RWPE2 (cell line): ENCODE data around the gene VAV3.
"Not testable (repeated sequence)": the region's sequence is repeated elsewhere in the genome, so short reads cannot be mapped to it uniquely, and the experiment has no call there.

Experiments
- ATAC-seq: fragments of 200-7000 bp; cut with Tn5 transposase; 3 replicates; pipeline ENCODE4 v1.9.1; 2021; ENCODE audit warnings: low read depth
- DNase-seq: peaks from one replicate; pipeline ENCODE4 v3.0.0-alpha.2; 2020; ENCODE audit warnings: low spot score
- H3K27ac ChIP-seq: fragments of 450-650 bp; 2 replicates; pipeline ENCODE4 v1.5.1; 2017; ENCODE audit warnings: mild to moderate bottlenecking; ENCODE audit not compliant: poor library complexity, severe bottlenecking
- H3K27me3 ChIP-seq: fragments of 250-450 bp; sonication (Bioruptor Pico); 2 replicates; pipeline ENCODE4 v1.5.1; 2021; ENCODE audit warnings: mild to moderate bottlenecking, moderate library complexity; ENCODE audit not compliant: insufficient read depth, poor library complexity, severe bottlenecking
- H3K36me3 ChIP-seq: fragments of 250-450 bp; sonication (Bioruptor Pico); 2 replicates; pipeline ENCODE4 v1.5.1; 2020; ENCODE audit warnings: low read depth, mild to moderate bottlenecking, moderate library complexity
- H3K4me1 ChIP-seq: fragments of 250-450 bp; sonication (Bioruptor Pico); 2 replicates; pipeline ENCODE4 v1.5.1; 2021; ENCODE audit warnings: mild to moderate bottlenecking, moderate library complexity; ENCODE audit not compliant: insufficient read depth, poor library complexity, severe bottlenecking
- H3K4me3 ChIP-seq: fragments of 250-450 bp; sonication (Bioruptor Pico); 2 replicates; pipeline ENCODE4 v1.5.1; 2021; ENCODE audit warnings: mild to moderate bottlenecking, moderate library complexity; ENCODE audit not compliant: severe bottlenecking
- H3K9me3 ChIP-seq: fragments of 250-450 bp; sonication (Bioruptor Pico); 2 replicates; pipeline ENCODE4 v1.5.1; 2021; ENCODE audit warnings: mild to moderate bottlenecking, moderate library complexity; ENCODE audit not compliant: severe bottlenecking
- CTCF ChIP-seq: fragments of 450-650 bp; IDR thresholded peaks from one replicate; pipeline ENCODE4 v1.5.1; 2017; ENCODE audit warnings: mild to moderate bottlenecking, moderate library complexity; ENCODE audit not compliant: poor library complexity, severe bottlenecking

VAV3 gene

DNA sequence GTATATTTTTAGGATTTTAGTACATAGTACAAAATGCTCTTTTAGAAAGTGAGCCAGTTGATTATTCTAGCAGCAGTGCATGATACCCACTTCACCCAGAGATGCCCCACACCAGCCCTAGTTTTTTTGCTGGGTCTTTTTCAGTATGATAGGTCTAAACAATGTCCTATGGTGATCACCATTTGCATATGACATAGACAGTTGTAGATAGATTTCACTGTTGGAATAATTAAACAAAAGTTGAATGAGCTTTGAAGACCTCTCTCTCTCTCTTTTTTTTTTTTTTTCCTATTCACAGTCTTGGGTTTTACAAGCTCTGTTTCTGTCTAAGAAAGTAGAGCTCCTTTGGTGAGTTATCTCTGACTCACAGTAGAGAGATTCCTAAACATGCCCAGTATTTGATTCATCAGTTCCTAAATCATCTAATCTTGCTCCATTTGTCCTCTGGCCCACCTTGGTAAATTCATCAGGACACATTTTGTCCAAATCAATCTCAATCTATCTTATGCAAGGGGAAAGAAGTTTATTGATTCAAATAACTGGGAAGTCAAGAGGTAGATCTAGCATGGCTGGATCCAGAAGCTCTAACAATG lies 44.7 kb upstream of the VAV3 start:
- H3K27me3 ChIP-seq: no peaks in the 10 kb centered on the region
- no peak overlapping the region for H3K4me3 ChIP-seq
- peak overlapping the region; percentile 57 for H3K27ac ChIP-seq
- no peaks in the 10 kb centered on the region for H3K36me3 ChIP-seq
- peak; percentile 97 for ATAC-seq
- DNase-seq: no peak
- no peak for TF ChIP-seq CTCF
- H3K9me3 ChIP-seq: no peaks in the 10 kb centered on the region
- H3K4me1 ChIP-seq: peaks cover 26% of the 10 kb centered on the region

- peak; percentile 57 for ATAC-seq
These were observed 42.6 kb upstream of the VAV3 start for GRCh38 chr1:108007531-108007930.

GRCh38 chr1:108007070-108007469 lies 42.1 kb upstream of the VAV3 start:
- Histone ChIP-seq H3K4me1 (peaks cover 26% of the 10 kb centered on the region), H3K9me3 (no peaks in the 10 kb centered on the region), H3K4me3 (no peak overlapping the region), H3K27ac (no peak overlapping the region), H3K36me3 (no peaks in the 10 kb centered on the region), H3K27me3 (no peaks in the 10 kb centered on the region)
- no peak for ATAC-seq
- no peak for TF ChIP-seq CTCF
- DNase-seq: no peak

More at GRCh38 chr1:108007531-108007930, 42.6 kb upstream of the VAV3 start:
- no peaks in the 10 kb centered on the region for H3K9me3 ChIP-seq
- no peaks in the 10 kb centered on the region for H3K27me3 ChIP-seq
- no peak overlapping the region for H3K27ac ChIP-seq
- H3K4me1 ChIP-seq: peaks cover 26% of the 10 kb centered on the region
- DNase-seq: no peak
- H3K4me3 ChIP-seq: no peak overlapping the region
- TF ChIP-seq CTCF: no peak
- no peaks in the 10 kb centered on the region for H3K36me3 ChIP-seq

DNA sequence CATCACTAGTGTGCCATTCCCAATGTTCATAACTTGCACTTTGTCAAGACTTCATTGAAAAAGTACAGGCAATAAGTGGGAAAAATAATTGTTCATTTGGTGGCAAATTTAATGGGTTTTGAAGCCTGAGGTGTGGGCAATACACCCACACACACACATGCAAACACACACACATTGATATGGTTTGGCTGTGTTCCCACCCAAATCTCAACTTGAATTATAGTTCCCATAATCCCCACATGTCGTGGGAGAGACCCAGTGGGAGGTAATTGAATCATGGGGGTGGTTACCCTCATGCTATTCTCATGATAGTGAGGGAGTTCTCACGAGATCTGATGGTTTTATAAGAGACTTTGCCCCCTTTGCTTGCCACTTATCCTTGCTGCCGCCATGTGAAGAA lies 39.9 kb upstream of the VAV3 start:
- not testable (repeated sequence) for H3K27me3 ChIP-seq, H3K36me3 ChIP-seq

GRCh38 chr1:108000620-108001111 lies 35.7 kb upstream of the VAV3 start:
- no peak overlapping the region for H3K4me3 ChIP-seq
- no peaks in the 10 kb centered on the region for H3K9me3 ChIP-seq
- no peaks in the 10 kb centered on the region for H3K27me3 ChIP-seq
- H3K4me1 ChIP-seq: peaks cover 4% of the 10 kb centered on the region
- peak overlapping the region; percentile 7 for H3K27ac ChIP-seq
- DNase-seq (peak; percentile 61), ATAC-seq (peak; percentile 72; the same call in 2 of the 3 replicates)
- H3K36me3 ChIP-seq: no peaks in the 10 kb centered on the region
- TF ChIP-seq CTCF: no peak

More for the DNA sequence above, 39.9 kb upstream of the VAV3 start:
- not testable (repeated sequence) for DNase-seq, H3K4me3 ChIP-seq, H3K27ac ChIP-seq, ATAC-seq, H3K9me3 ChIP-seq
- peaks cover 24% of the 10 kb centered on the region for H3K4me1 ChIP-seq
